ENCODE results near the gene NCK2. TPM values are rescaled to one million over a fixed set of nuclear protein-coding genes. Genes with fewer than 3 reads are reported as not detected.
A peak's percentile ranks its signal among the peaks of the same experiment; 100 is the strongest.

The NCK2 gene
- total RNA-seq, 2 experiments from 2014 or later, result 84.7 to 87.5 TPM

GRCh38 chr2:105848367-105848766 is 103.7 kb downstream of the NCK2 start:
- peaks cover 44% of the 10 kb centered on the region for H3K36me3 Mint-ChIP-seq (ENCODE audit: low read depth)
- intact Hi-C loops (cut with DNase I, micrococcal nuclease), result no loop called here
- H3K27ac Mint-ChIP-seq, result peak overlapping the region; percentile 65
- H3K9me3 Mint-ChIP-seq (ENCODE audit: low read depth), result peaks cover 3% of the 10 kb centered on the region
- no peaks in the 10 kb centered on the region for H3K27me3 Mint-ChIP-seq
- peaks cover 76% of the 10 kb centered on the region for H3K4me1 Mint-ChIP-seq
- POLR2A ChIA-PET, result no interaction called here
- ATAC-seq, result no peak
- CTCF ChIA-PET, result no interaction called here
- DNase-seq, result no peak
- no peak overlapping the region for H3K4me3 Mint-ChIP-seq

GRCh38 chr2:105849431-105850179 is 104.9 kb downstream of the NCK2 start:
- intact Hi-C loops (cut with DNase I, micrococcal nuclease), result no loop called here
- Mint-ChIP-seq H3K9me3 (ENCODE audit: low read depth) (peaks cover 3% of the 10 kb centered on the region), H3K27ac (peak overlapping the region; percentile 45), H3K27me3 (no peaks in the 10 kb centered on the region), H3K4me1 (peaks cover 73% of the 10 kb centered on the region), H3K36me3 (ENCODE audit: low read depth) (peaks cover 39% of the 10 kb centered on the region), H3K4me3 (no peak overlapping the region)
- ChIA-PET CTCF (interaction anchor here (0.7 to 1.2 kb wide), 3 partner anchors 8 to 13 kb away, joined by 3 to 4 read pairs (median 3); no protein-coding TSS in a partner anchor), POLR2A (no interaction called here)
- no peak for DNase-seq
- ATAC-seq, result peak; percentile 24

GRCh38 chr2:105852066-105852465 is 107.4 kb downstream of the NCK2 start:
- ChIA-PET POLR2A (no interaction called here), CTCF (no interaction called here)
- DNase-seq, result no peak
- Mint-ChIP-seq H3K36me3 (ENCODE audit: low read depth) (peaks cover 46% of the 10 kb centered on the region), H3K27ac (peak overlapping the region; percentile 59), H3K9me3 (ENCODE audit: low read depth) (peaks cover 3% of the 10 kb centered on the region), H3K4me3 (no peak overlapping the region), H3K4me1 (peaks cover 76% of the 10 kb centered on the region), H3K27me3 (no peaks in the 10 kb centered on the region)
- intact Hi-C loops (cut with DNase I, micrococcal nuclease), result no loop called here
- no peak for ATAC-seq

GRCh38 chr2:105853354-105854088 is 108.8 kb downstream of the NCK2 start:
- ATAC-seq (no peak), DNase-seq (no peak)
- Mint-ChIP-seq H3K36me3 (ENCODE audit: low read depth) (peaks cover 50% of the 10 kb centered on the region), H3K27me3 (no peaks in the 10 kb centered on the region), H3K9me3 (ENCODE audit: low read depth) (peaks cover 3% of the 10 kb centered on the region), H3K4me3 (no peak overlapping the region), H3K27ac (peak overlapping the region; percentile 17), H3K4me1 (peaks cover 77% of the 10 kb centered on the region)
- POLR2A ChIA-PET, result no interaction called here
- CTCF ChIA-PET, result no interaction called here
- intact Hi-C loops (cut with DNase I, micrococcal nuclease), result no loop called here

GRCh38 chr2:105854972-105855371 is 110.3 kb downstream of the NCK2 start:
- H3K36me3 Mint-ChIP-seq (ENCODE audit: low read depth), result peaks cover 46% of the 10 kb centered on the region
- ChIA-PET POLR2A (interaction anchor here (0.9 kb wide), 1 partner anchor 51 kb away, joined by 4 read pairs; no protein-coding TSS in a partner anchor), CTCF (interaction anchor here (0.7 to 3.6 kb wide), 6 partner anchors 24 to 55 kb away, joined by 3 to 11 read pairs (median 3); no protein-coding TSS in a partner anchor)
- DNase-seq (no peak), ATAC-seq (no peak)
- intact Hi-C loops (cut with DNase I, micrococcal nuclease), result loop anchor here in 1 of 2 experiments (5.0 kb wide), 1 partner anchor 232 kb away; no protein-coding TSS in a partner anchor
- peak overlapping the region; percentile 92 for H3K27ac Mint-ChIP-seq
- peaks cover 79% of the 10 kb centered on the region for H3K4me1 Mint-ChIP-seq
- no peak overlapping the region for H3K4me3 Mint-ChIP-seq
- H3K9me3 Mint-ChIP-seq (ENCODE audit: low read depth), result peaks cover 3% of the 10 kb centered on the region
- H3K27me3 Mint-ChIP-seq, result no peaks in the 10 kb centered on the region

GRCh38 chr2:105856581-105856980 is 111.9 kb downstream of the NCK2 start:
- ChIA-PET POLR2A (interaction anchor here (0.7 kb wide), 1 partner anchor 139 kb away, joined by 3 read pairs; no protein-coding TSS in a partner anchor), CTCF (interaction anchor here (0.5 to 3.6 kb wide), 7 partner anchors 10 to 575 kb away, joined by 3 to 11 read pairs (median 3); no protein-coding TSS in a partner anchor)
- intact Hi-C loops (cut with DNase I, micrococcal nuclease), result loop anchor here (1.0 to 5.0 kb wide), 7 partner anchors 16 to 231 kb away; no protein-coding TSS in a partner anchor
- DNase-seq (no peak), ATAC-seq (peak; percentile 31)
- Mint-ChIP-seq H3K27ac (peak overlapping the region; percentile 92), H3K4me3 (peak overlapping the region; percentile 60), H3K4me1 (peaks cover 91% of the 10 kb centered on the region), H3K36me3 (ENCODE audit: low read depth) (peaks cover 55% of the 10 kb centered on the region), H3K9me3 (ENCODE audit: low read depth) (peaks cover under 1% of the 10 kb centered on the region), H3K27me3 (no peaks in the 10 kb centered on the region)

- Mint-ChIP-seq H3K9me3 (ENCODE audit: low read depth) (no peaks in the 10 kb centered on the region), H3K27ac (peak overlapping the region; percentile 92), H3K4me3 (peak overlapping the region; percentile 60), H3K27me3 (no peaks in the 10 kb centered on the region), H3K4me1 (peaks cover 89% of the 10 kb centered on the region), H3K36me3 (ENCODE audit: low read depth) (peaks cover 57% of the 10 kb centered on the region)
- intact Hi-C loops (cut with DNase I, micrococcal nuclease), result loop anchor here (2.0 to 5.0 kb wide), 4 partner anchors 16 to 230 kb away; no protein-coding TSS in a partner anchor
- ChIA-PET CTCF (interaction anchor here (1.0 to 3.6 kb wide), 5 partner anchors 10 to 117 kb away, joined by 3 to 11 read pairs (median 6); no protein-coding TSS in a partner anchor), POLR2A (interaction anchor here (0.8 kb wide), 1 partner anchor 20 kb away, joined by 4 read pairs; no protein-coding TSS in a partner anchor)
- ATAC-seq, result peak; percentile 36
- DNase-seq, result peak; percentile 58
Measured at GRCh38 chr2:105857076-105857740, 112.5 kb downstream of the NCK2 start.

- ATAC-seq (peak; percentile 65), DNase-seq (peak; percentile 51)
- intact Hi-C loops (cut with DNase I, micrococcal nuclease), result loop anchor here (2.0 to 5.0 kb wide), 2 partner anchors 226 to 228 kb away; no protein-coding TSS in a partner anchor
- no peaks in the 10 kb centered on the region for H3K27me3 Mint-ChIP-seq
- H3K4me1 Mint-ChIP-seq, result peaks cover 93% of the 10 kb centered on the region
- ChIA-PET POLR2A (interaction anchor here (0.6 to 1.1 kb wide), 3 partner anchors 56 to 194 kb away, joined by 4 to 6 read pairs (median 4); no protein-coding TSS in a partner anchor), CTCF (interaction anchor here (0.9 to 1.3 kb wide), 4 partner anchors 9 to 113 kb away, joined by 3 to 5 read pairs (median 3); no protein-coding TSS in a partner anchor)
- H3K27ac Mint-ChIP-seq, result peak overlapping the region; percentile 92
- H3K36me3 Mint-ChIP-seq (ENCODE audit: low read depth), result peaks cover 66% of the 10 kb centered on the region
- no peaks in the 10 kb centered on the region for H3K9me3 Mint-ChIP-seq (ENCODE audit: low read depth)
- H3K4me3 Mint-ChIP-seq, result peak overlapping the region; percentile 40
Measured at GRCh38 chr2:105858868-105859693, 114.4 kb downstream of the NCK2 start.

GRCh38 chr2:105859694-105859951 is 114.9 kb downstream of the NCK2 start:
- DNase-seq (no peak), ATAC-seq (no peak)
- H3K4me1 Mint-ChIP-seq, result peaks cover 98% of the 10 kb centered on the region
- ChIA-PET CTCF (interaction anchor here (0.6 kb wide), 1 partner anchor 322 kb away, joined by 3 read pairs; no protein-coding TSS in a partner anchor), POLR2A (interaction anchor here (0.6 kb wide), 1 partner anchor 113 kb away, joined by 3 read pairs; no protein-coding TSS in a partner anchor)
- H3K27me3 Mint-ChIP-seq, result no peaks in the 10 kb centered on the region
- intact Hi-C loops (cut with DNase I, micrococcal nuclease), result loop anchor here (2.0 to 5.0 kb wide), 2 partner anchors 225 to 228 kb away; no protein-coding TSS in a partner anchor
- H3K9me3 Mint-ChIP-seq (ENCODE audit: low read depth), result no peaks in the 10 kb centered on the region
- peak overlapping the region; percentile 51 for H3K27ac Mint-ChIP-seq
- no peak overlapping the region for H3K4me3 Mint-ChIP-seq
- peaks cover 71% of the 10 kb centered on the region for H3K36me3 Mint-ChIP-seq (ENCODE audit: low read depth)

- Mint-ChIP-seq H3K4me1 (peaks cover 98% of the 10 kb centered on the region), H3K27ac (peak overlapping the region; percentile 73), H3K9me3 (ENCODE audit: low read depth) (no peaks in the 10 kb centered on the region), H3K27me3 (no peaks in the 10 kb centered on the region), H3K4me3 (no peak overlapping the region), H3K36me3 (ENCODE audit: low read depth) (peaks cover 63% of the 10 kb centered on the region)
- ATAC-seq, result no peak
- ChIA-PET CTCF (no interaction called here), POLR2A (no interaction called here)
- DNase-seq, result no peak
- intact Hi-C loops (cut with DNase I, micrococcal nuclease), result no loop called here
Measured at GRCh38 chr2:105860567-105860966, 115.9 kb downstream of the NCK2 start.

All from activated CD4-positive, alpha-beta T cell treated with anti-CD3 and anti-CD28 coated beads for 36 hours (primary cell).